Right atrium auricular region (tissue), 2 donors: ENCODE measurements around the gene ATP1A4. TPM values are rescaled to one million over a fixed set of nuclear protein-coding genes. Genes with fewer than 3 reads are reported as not detected.

Source experiments
- DNase-seq: peaks from one replicate; pipeline ENCODE4 v3.0.0-alpha.2; 2019; ENCODE audit warnings: low spot score
- H3K27ac ChIP-seq, 2 donors: fragments of 200-600 bp; sonication (generic); 1 replicate in 1 of 2; 2 replicates in 1 of 2; pipeline ENCODE4 v1.5.1; 2016 to 2019
- H3K27me3 ChIP-seq, 2 donors: fragments of 200-600 bp; sonication (generic); one replicate each; pipeline versions ENCODE4 v1.5.1 to v1.6.0; 2017 to 2019
- H3K36me3 ChIP-seq: fragments of 200-600 bp; sonication (generic); one replicate; pipeline ENCODE4 v1.5.1; 2016
- H3K4me1 ChIP-seq, 2 donors: fragments of 200-600 bp; sonication (generic); one replicate each; pipeline versions ENCODE4 v1.5.1 to v1.6.0; 2017 to 2019
- H3K4me3 ChIP-seq, 2 donors: fragments of 200-600 bp; sonication (generic); 1 replicate in 1 of 2; 2 replicates in 1 of 2; pipeline ENCODE4 v1.5.1; 2017 to 2019; ENCODE audit warnings: mild to moderate bottlenecking in 1 of 2, moderate library complexity in 1 of 2
- H3K9me3 ChIP-seq, 2 donors: fragments of 200-600 bp; sonication (generic); one replicate each; pipeline ENCODE4 v1.5.1; 2019
- total RNA-seq, 2 donors: library from RNA; depleted of rRNA; stranded (reverse); fragments of >200 nt; gene quantifications; one replicate each; pipeline ENCODE4 v1.1.0, GENCODE V29; 2016
- TF ChIP-seq, protein P1 (sequence below), 2 donors: fragments of 200-600 bp; sonication (generic); IDR thresholded peaks; one replicate each; pipeline ENCODE4 v1.5.1; 2019; ENCODE audit warnings: antibody characterized with exemption in 2 of 2

ATP1A4 gene
- total RNA-seq, 2 donors from 2014 or later, result not detected

DNA sequence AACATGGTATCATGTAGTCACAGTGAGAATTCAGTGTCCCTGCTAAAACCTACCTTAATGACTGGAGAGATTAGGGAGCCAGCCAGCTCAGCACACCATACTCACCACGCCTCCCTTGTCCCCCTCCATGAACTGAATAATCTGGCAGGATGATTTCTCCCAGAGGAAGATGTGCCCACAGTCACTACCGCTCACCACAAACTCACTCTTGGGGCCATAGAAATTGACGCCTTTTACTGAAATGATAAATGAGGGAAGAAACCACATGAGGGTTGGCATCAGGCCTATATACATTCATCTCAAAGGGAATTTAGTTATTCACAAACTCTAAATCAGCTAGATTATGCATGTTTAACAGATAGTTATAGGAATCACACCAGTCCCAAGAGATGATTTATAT is 71.1 kb downstream of the ATP1A4 start:
- Histone ChIP-seq H3K36me3 (peaks cover 90% of the 10 kb centered on the region), H3K27ac (no peak overlapping the region), H3K27me3 (no peaks in the 10 kb centered on the region), H3K4me3 (no peak overlapping the region), H3K9me3 (no peaks in the 10 kb centered on the region), H3K4me1 (peaks cover 0 to 34% of the 10 kb centered on the region in 2 donors)
- TF ChIP-seq, protein P1, sequence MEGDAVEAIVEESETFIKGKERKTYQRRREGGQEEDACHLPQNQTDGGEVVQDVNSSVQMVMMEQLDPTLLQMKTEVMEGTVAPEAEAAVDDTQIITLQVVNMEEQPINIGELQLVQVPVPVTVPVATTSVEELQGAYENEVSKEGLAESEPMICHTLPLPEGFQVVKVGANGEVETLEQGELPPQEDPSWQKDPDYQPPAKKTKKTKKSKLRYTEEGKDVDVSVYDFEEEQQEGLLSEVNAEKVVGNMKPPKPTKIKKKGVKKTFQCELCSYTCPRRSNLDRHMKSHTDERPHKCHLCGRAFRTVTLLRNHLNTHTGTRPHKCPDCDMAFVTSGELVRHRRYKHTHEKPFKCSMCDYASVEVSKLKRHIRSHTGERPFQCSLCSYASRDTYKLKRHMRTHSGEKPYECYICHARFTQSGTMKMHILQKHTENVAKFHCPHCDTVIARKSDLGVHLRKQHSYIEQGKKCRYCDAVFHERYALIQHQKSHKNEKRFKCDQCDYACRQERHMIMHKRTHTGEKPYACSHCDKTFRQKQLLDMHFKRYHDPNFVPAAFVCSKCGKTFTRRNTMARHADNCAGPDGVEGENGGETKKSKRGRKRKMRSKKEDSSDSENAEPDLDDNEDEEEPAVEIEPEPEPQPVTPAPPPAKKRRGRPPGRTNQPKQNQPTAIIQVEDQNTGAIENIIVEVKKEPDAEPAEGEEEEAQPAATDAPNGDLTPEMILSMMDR (IDR thresholded peaks at IDR 0.05), result no peak
- DNase-seq, result no peak

DNA sequence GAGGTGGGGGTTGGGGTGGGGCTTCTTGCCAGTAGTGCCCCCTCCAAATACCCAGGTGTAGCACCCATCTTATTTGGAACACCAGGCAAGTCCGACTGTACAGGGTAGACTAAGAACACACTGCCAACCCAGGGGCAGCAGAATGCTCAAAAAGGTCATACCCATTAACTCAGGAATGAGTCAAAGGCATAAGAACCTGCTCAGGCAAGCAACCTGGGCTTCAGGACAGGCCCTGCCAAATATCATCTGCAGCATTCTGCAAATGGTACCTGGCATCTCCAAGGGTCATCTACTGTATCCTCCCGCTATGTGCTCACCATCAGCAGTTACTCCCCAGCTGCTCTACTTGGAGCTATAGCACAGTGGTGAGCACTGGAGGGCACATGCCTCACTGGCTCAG is 73.2 kb downstream of the ATP1A4 start:
- H3K27ac ChIP-seq, result no peak overlapping the region

DNA sequence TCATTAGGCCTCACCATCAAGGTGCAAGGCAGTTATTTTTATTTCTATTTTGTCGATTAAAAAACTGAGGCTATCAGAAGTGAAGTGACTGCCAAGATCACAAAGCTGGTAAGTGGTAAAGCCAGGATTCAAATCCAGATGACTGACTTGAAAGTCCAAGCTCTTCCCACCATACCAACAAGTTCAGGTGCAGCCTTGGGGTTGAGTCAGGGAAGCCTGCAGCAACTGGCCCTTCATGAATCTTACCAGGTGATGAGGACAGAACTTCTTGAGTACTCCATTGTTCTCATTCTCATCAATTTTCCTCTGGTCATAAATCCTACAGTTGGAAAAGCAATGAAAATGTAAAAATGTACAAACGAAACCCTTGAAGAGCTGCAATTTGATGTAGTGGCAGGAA is 73.9 kb downstream of the ATP1A4 start:
- Histone ChIP-seq H3K4me3 (no peak overlapping the region), H3K9me3 (no peaks in the 10 kb centered on the region), H3K27me3 (no peaks in the 10 kb centered on the region), H3K4me1 (peaks cover 0 to 8% of the 10 kb centered on the region in 2 donors), H3K27ac (no peak overlapping the region), H3K36me3 (peaks cover 96% of the 10 kb centered on the region)
- no peak for DNase-seq
- TF ChIP-seq, protein P1 (IDR thresholded peaks at IDR 0.05), result no peak

More for the DNA sequence above, 73.2 kb downstream of the ATP1A4 start:
- Histone ChIP-seq H3K36me3 (peaks cover 96% of the 10 kb centered on the region), H3K9me3 (no peaks in the 10 kb centered on the region), H3K27me3 (no peaks in the 10 kb centered on the region), H3K4me1 (peaks cover 0 to 13% of the 10 kb centered on the region in 2 donors), H3K4me3 (no peak overlapping the region)
- TF ChIP-seq, protein P1 (IDR thresholded peaks at IDR 0.05), result no peak
- DNase-seq, result no peak

DNA sequence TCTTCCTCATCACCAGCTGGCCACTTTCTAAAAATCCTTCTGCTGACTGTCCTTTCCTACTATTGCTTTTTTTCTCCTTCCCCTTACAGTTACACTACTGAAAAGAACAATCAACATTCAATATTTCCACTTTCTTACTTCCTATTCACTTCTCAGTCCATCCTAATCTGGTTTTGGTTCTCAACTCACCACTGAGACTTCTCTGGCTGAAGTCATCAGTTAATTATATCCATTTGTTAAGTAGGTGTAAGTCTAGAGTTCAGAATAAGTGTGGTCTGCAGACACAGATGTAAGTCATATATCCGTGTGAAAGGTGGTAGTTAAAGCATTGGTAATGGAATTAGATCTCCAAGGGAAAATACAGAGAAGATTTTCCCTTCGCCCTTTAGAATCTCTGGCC is 75.2 kb downstream of the ATP1A4 start:
- Histone ChIP-seq H3K4me3 (no peak overlapping the region), H3K27ac (no peak overlapping the region)
- TF ChIP-seq, protein P1 (IDR thresholded peaks at IDR 0.05), result no peak

DNA sequence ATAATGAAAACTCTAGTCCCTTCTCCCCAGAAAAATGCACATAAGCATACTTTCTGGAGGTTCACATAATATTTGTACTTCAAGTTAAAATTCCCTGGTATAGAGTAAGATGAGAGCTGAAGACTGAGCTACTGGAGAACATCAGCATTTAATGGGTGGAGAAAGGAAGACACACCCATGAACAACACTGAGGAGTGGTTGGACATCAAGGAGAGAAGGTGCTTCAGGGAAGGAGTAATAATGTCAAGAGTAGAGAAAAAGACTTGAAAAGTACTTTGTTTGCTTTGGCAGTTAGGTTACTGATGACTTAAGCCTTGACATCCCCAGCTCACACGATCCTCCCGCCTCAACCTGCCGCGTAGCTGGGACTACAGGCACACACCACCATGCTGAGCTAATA is 75.6 kb downstream of the ATP1A4 start:
- TF ChIP-seq, protein P1 (IDR thresholded peaks at IDR 0.05), result no peak
- no peak overlapping the region for H3K27ac ChIP-seq
- H3K4me3 ChIP-seq, result no peak overlapping the region
- no peaks in the 10 kb centered on the region for H3K9me3 ChIP-seq
- peaks cover 98% of the 10 kb centered on the region for H3K36me3 ChIP-seq
- DNase-seq, result no peak
- H3K4me1 ChIP-seq, result peaks cover 0 to 8% of the 10 kb centered on the region in 2 donors
- H3K27me3 ChIP-seq, result no peaks in the 10 kb centered on the region

More for the DNA sequence above, 75.2 kb downstream of the ATP1A4 start:
- H3K9me3 ChIP-seq, result no peaks in the 10 kb centered on the region
- no peak for DNase-seq
- no peaks in the 10 kb centered on the region for H3K27me3 ChIP-seq
- H3K4me1 ChIP-seq, result peaks cover 0 to 8% of the 10 kb centered on the region in 2 donors
- H3K36me3 ChIP-seq, result peaks cover 97% of the 10 kb centered on the region

DNA sequence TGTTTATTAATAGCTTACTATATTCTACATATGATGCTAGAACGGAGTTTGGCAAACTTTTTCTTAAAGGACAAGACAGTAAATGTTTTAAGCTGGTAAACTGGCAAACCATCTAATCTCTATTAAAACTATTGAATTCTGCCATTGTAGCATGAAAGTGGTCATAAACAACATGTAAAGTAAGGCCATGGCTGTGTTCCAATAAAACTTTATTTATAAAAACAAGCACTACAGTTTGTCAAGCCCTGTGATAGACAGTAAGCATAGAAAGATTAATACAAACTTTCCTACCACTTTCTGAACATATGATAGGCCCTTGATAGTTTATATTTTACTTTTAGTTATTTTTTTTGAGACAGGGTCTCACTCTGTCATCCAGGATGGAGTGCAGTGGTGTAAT is 76.2 kb downstream of the ATP1A4 start:
- Histone ChIP-seq H3K27me3 (no peaks in the 10 kb centered on the region), H3K36me3 (peaks cover 98% of the 10 kb centered on the region), H3K27ac (no peak overlapping the region), H3K4me1 (peaks cover 0 to 8% of the 10 kb centered on the region in 2 donors), H3K9me3 (no peaks in the 10 kb centered on the region), H3K4me3 (no peak overlapping the region)
- no peak for DNase-seq
- TF ChIP-seq, protein P1 (IDR thresholded peaks at IDR 0.05), result no peak
